K562 (cell line): ENCODE data around the gene SENP1. TPM values are rescaled to one million over a fixed set of nuclear protein-coding genes. Genes with fewer than 3 reads are reported as not detected.

Experiments
- ATAC-seq: fragments of 200-7000 bp; cut with Tn5 transposase; 3 replicates; pipeline ENCODE4 v1.9.1; 2020; ENCODE audit warnings: moderate library complexity
- BruUV-seq: library from RNA; stranded (reverse); fragments of 400-500 nt; replicated peaks from 2 replicates; lab custom pipeline; 2021; lab: Mats Ljungman, UMichigan
- CTCF ChIA-PET: fragments of 300-600 bp; formaldehyde crosslinking; extraction: SDS; loops from one replicate; lab custom pipeline; 2021; ENCODE audit warnings: low intra/inter-chr PET ratio; lab: Yijun Ruan, JAX
- POLR2A ChIA-PET: fragments of 300-600, 350-650 bp; sonication (Branson Sonifier 250); formaldehyde crosslinking; extraction: SDS; loops from one replicate; lab custom pipeline; 2021; ENCODE audit warnings: antibody characterized with exemption, inconsistent platforms; lab: Yijun Ruan, JAX
- DNase-seq, 4 experiments: peaks; one replicate each; pipeline versions ENCODE4 v3.0.0 to v3.0.0-alpha.2; 2011 to 2018; ENCODE audit warnings: low spot score in 3 of 4, mixed read lengths in 3 of 4; ENCODE audit errors: extremely low read depth in 1 of 4
- FAIRE-seq: peaks from 2 replicates; lab custom pipeline; 2011; peaks lifted over from hg19 to GRCh38; lab: Jason Lieb, UNC
- H2AFZ ChIP-seq: 2 replicates; pipeline ENCODE4 v1.6.0; 2011; ENCODE audit warnings: low read depth, low read length, control low read depth, inconsistent platforms
- H3K27ac ChIP-seq: fragments of 200-600 bp; 3 replicates; pipeline ENCODE4 v1.8.0; 2011; ENCODE audit warnings: low read depth, mild to moderate bottlenecking, control low read depth, inconsistent platforms, low read length, moderate library complexity, mixed read lengths; ENCODE audit errors: extremely low read depth
- H3K27me3 ChIP-seq, 2 experiments: fragments of 300-600 bp in 1 of 2; 2 replicates in 1 of 2; 3 replicates in 1 of 2; pipeline versions ENCODE4 v1.6.0 to v1.8.0; 2011; ENCODE audit warnings: inconsistent platforms in 2 of 2, low read length in 2 of 2, mild to moderate bottlenecking in 1 of 2, mixed read lengths in 1 of 2, moderate library complexity in 1 of 2; ENCODE audit not compliant: control insufficient read depth in 2 of 2, insufficient read depth in 2 of 2
- H3K36me3 ChIP-seq: fragments of 300-600 bp; 3 replicates; pipeline ENCODE4 v1.8.0; 2011; ENCODE audit warnings: mild to moderate bottlenecking, low read length, inconsistent platforms; ENCODE audit not compliant: control insufficient read depth, insufficient read depth
- H3K4me1 ChIP-seq, 2 experiments: fragments of 200-600 bp in 1 of 2; replicated peaks in 1 of 2; 2 replicates in 1 of 2; 3 replicates in 1 of 2; pipeline versions ENCODE4 v1.5.1 to v1.8.0; 2011; ENCODE audit warnings: inconsistent platforms in 2 of 2, low read length in 2 of 2, mild to moderate bottlenecking in 1 of 2, mixed read lengths in 1 of 2, moderate library complexity in 1 of 2; ENCODE audit not compliant: control insufficient read depth in 2 of 2, insufficient read depth in 2 of 2
- H3K4me2 ChIP-seq: 2 replicates; pipeline ENCODE4 v1.6.1; 2011; ENCODE audit warnings: low read length, control low read depth, inconsistent platforms, mixed read lengths; ENCODE audit not compliant: insufficient read depth
- H3K4me3 ChIP-seq: fragments of 200-600 bp; sonication (generic), shearing (Covaris generic); 2 replicates; pipeline ENCODE4 v1.5.1; 2016; ENCODE audit warnings: control low read depth, inconsistent platforms
- H3K79me2 ChIP-seq: fragments of 200-600 bp; 3 replicates; pipeline ENCODE4 v1.8.0; 2011; ENCODE audit warnings: low read length, inconsistent platforms; ENCODE audit not compliant: control insufficient read depth, insufficient read depth
- H3K9ac ChIP-seq, 2 experiments: 2 replicates each; pipeline versions ENCODE4 v1.6.0 to v1.6.1; 2011; ENCODE audit warnings: low read depth in 2 of 2, low read length in 2 of 2, control low read depth in 1 of 2, inconsistent platforms in 1 of 2, mild to moderate bottlenecking in 1 of 2, mixed read lengths in 1 of 2; ENCODE audit not compliant: insufficient read depth in 1 of 2
- H3K9me1 ChIP-seq: one replicate; pipeline ENCODE4 v1.6.0; 2011; ENCODE audit warnings: inconsistent platforms, mild to moderate bottlenecking, low read length, moderate library complexity; ENCODE audit not compliant: control insufficient read depth, insufficient read depth
- H3K9me3 ChIP-seq: replicated peaks from 2 replicates; pipeline ENCODE4 v1.5.1; 2011; ENCODE audit warnings: low read depth, low read length, inconsistent platforms; ENCODE audit not compliant: control insufficient read depth, insufficient read depth
- H4K20me1 ChIP-seq: replicated peaks from 2 replicates; pipeline ENCODE4 v1.6.1; 2011; ENCODE audit warnings: low read length, inconsistent platforms, mixed read lengths; ENCODE audit not compliant: control insufficient read depth, insufficient read depth
- BCOR ChIP-seq: fragments of 450-650 bp; IDR thresholded peaks from 2 replicates; pipeline ENCODE4 v1.6.1; 2016
- BDP1 ChIP-seq: IDR thresholded peaks from 3 replicates; pipeline ENCODE4 v1.6.1; 2011; ENCODE audit not compliant: insufficient read length, insufficient read depth
- BRD9 ChIP-seq: fragments of 450-650 bp; IDR thresholded peaks from 2 replicates; pipeline ENCODE4 v1.6.1; 2018; ENCODE audit warnings: low read depth; ENCODE audit not compliant: partially characterized antibody
- DACH1 ChIP-seq: fragments of 450-650 bp; IDR thresholded peaks from 2 replicates; pipeline ENCODE4 v1.6.1; 2018; ENCODE audit not compliant: partially characterized antibody
- MXI1 ChIP-seq: IDR thresholded peaks from 2 replicates; pipeline ENCODE4 v1.6.1; 2011; ENCODE audit warnings: low read depth, mild to moderate bottlenecking, improper control_type of control experiment, low read length
- PHB2 ChIP-seq: fragments of 450-650 bp; IDR thresholded peaks from 2 replicates; pipeline ENCODE4 v1.6.1; 2017; ENCODE audit warnings: low read depth
- PYGO2 ChIP-seq: fragments of 450-650 bp; IDR thresholded peaks from 2 replicates; pipeline ENCODE4 v1.6.1; 2016; ENCODE audit warnings: mild to moderate bottlenecking, missing genetic modification characterization, moderate library complexity, missing compliant biosample characterization
- SP2 ChIP-seq: IDR thresholded peaks from 2 replicates; pipeline ENCODE4 v1.6.1; 2011; ENCODE audit warnings: mild to moderate bottlenecking, low read depth, low read length, moderate library complexity; ENCODE audit not compliant: poor library complexity, severe bottlenecking; ENCODE audit errors: extremely low read depth
- ZNF311 ChIP-seq: fragments of 250-450 bp; sonication (Bioruptor Pico); IDR thresholded peaks from 2 replicates; pipeline ENCODE4 v1.4.0; 2020; ENCODE audit warnings: mild to moderate bottlenecking, moderate library complexity
- WGBS: fragments of 100-300 bp; shearing (Covaris generic); methylation state at CpG from one replicate; pipeline ENCODE4 v1.1.6; 2016; ENCODE audit warnings: low coverage, mixed read lengths; ENCODE audit not compliant: insufficient coverage; ENCODE audit errors: missing lambda C conversion rate; 5-methylcytosine and 5-hydroxymethylcytosine counted together
- in situ Hi-C: fragments of 300-500 bp; cut with MboI; formaldehyde crosslinking; loops from 4 replicates; pipeline ENCODE4 v1.15.0; 2018; ENCODE audit warnings: inconsistent platforms, mixed read lengths
- intact Hi-C: fragments of 100-400 bp; cut with micrococcal nuclease; formaldehyde crosslinking; loops from 2 replicates; pipeline ENCODE4 v1.14.2; 2022
- polyA plus RNA-seq, 8 experiments: library from polyadenylated mRNA; depleted of rRNA in 4 of 8; stranded (reverse) in 5 of 8; unstranded in 3 of 8; fragments of >200 nt; fragmentation: Nextera tagmentation in 2 of 8; fragmentation: Illumina TruSeq in 1 of 8; extraction: Ambion mirVana in 2 of 8; extraction: Trizol in 1 of 8; gene quantifications; 2 replicates each; pipeline versions ENCODE4 v1.2.1 to v1.2.3, GENCODE V29; 2011 to 2014; ENCODE audit warnings: inconsistent platforms in 1 of 8, missing spikeins in 1 of 8
- total RNA-seq, 7 experiments: library from RNA; depleted of rRNA in 6 of 7; stranded (reverse); fragments of >200 nt in 6 of 7; fragmentation: Illumina TruSeq in 2 of 7; extraction: Trizol in 2 of 7; gene quantifications; 2 replicates each; pipeline versions ENCODE4 v1.2.1 to v1.2.3, GENCODE V29; 2011 to 2021; ENCODE audit warnings: low replicate concordance in 1 of 7
- TF ChIP-seq, protein P1 (sequence below): fragments of 450-650 bp; IDR thresholded peaks from 2 replicates; pipeline ENCODE4 v1.6.1; 2018; ENCODE audit not compliant: partially characterized antibody
- TF ChIP-seq, protein P2 (sequence below): sonication (generic); formaldehyde crosslinking; IDR thresholded peaks from 2 replicates; pipeline ENCODE4 v1.8.1; 2023; ENCODE audit warnings: mild to moderate bottlenecking, missing genetic modification reagents, moderate library complexity

Gene SENP1
- total and polyA plus RNA-seq, 9 of the 15 experiments (the other 6 are each of a cell fraction or from before 2014, with no cell fraction given), result 15.5 to 59.0 (median 36.3) TPM

DNA sequence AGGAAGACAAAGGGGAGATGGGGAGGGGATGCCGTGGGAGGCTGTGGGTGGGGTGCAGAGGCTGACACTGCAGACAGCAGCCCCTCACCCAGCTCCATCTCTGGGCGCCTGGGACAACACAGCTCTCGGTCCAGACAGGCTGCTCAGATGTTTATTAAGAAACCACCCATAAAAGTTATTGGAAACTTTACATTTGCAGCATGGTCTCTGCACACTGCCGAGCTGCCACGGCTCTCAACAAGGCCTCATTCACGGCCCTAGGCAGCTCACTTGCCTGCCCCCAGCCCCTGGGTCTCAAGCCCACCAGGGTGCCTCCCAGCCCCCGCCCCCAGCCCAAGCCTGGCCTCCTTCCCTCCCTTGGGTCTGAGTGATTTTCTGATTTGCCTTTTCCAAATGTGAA is 80.6 kb downstream of the SENP1 start (continued):
- TF ChIP-seq, protein P1, sequence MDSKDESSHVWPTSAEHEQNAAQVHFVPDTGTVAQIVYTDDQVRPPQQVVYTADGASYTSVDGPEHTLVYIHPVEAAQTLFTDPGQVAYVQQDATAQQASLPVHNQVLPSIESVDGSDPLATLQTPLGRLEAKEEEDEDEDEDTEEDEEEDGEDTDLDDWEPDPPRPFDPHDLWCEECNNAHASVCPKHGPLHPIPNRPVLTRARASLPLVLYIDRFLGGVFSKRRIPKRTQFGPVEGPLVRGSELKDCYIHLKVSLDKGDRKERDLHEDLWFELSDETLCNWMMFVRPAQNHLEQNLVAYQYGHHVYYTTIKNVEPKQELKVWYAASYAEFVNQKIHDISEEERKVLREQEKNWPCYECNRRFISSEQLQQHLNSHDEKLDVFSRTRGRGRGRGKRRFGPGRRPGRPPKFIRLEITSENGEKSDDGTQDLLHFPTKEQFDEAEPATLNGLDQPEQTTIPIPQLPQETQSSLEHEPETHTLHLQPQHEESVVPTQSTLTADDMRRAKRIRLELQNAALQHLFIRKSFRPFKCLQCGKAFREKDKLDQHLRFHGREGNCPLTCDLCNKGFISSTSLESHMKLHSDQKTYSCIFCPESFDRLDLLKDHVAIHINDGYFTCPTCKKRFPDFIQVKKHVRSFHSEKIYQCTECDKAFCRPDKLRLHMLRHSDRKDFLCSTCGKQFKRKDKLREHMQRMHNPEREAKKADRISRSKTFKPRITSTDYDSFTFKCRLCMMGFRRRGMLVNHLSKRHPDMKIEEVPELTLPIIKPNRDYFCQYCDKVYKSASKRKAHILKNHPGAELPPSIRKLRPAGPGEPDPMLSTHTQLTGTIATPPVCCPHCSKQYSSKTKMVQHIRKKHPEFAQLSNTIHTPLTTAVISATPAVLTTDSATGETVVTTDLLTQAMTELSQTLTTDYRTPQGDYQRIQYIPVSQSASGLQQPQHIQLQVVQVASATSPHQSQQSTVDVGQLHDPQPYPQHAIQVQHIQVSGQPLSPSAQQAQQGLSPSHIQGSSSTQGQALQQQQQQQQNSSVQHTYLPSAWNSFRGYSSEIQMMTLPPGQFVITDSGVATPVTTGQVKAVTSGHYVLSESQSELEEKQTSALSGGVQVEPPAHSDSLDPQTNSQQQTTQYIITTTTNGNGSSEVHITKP, result no peak
- TF ChIP-seq BDP1 (no peak), MXI1 (no peak)

- ChIA-PET CTCF (no interaction called here), POLR2A (interaction anchor here (1.4 kb wide), 1 partner anchor 9 kb away, joined by 4 read pairs; no protein-coding TSS in a partner anchor)
- Histone ChIP-seq H3K4me3 (no peak overlapping the region), H2AFZ (no peak overlapping the region), H3K27ac (no peak overlapping the region), H3K9me1 (no peaks in the 10 kb centered on the region), H4K20me1 (no peaks in the 10 kb centered on the region), H3K36me3 (no peaks in the 10 kb centered on the region), H3K9me3 (no peaks in the 10 kb centered on the region), H3K79me2 (no peaks in the 10 kb centered on the region), H3K4me1 (peaks cover 4 to 7% of the 10 kb centered on the region in 2 experiments; a peak in 3 of 5 replicates), H3K9ac (no peak overlapping the region), H3K4me2 (no peak overlapping the region), H3K27me3 (peaks cover 10 to 18% of the 10 kb centered on the region in 2 experiments)
- intact Hi-C loops (no loop called here), in situ Hi-C loops (no loop called here)
- TF ChIP-seq PYGO2 (tag), result no peak
- TF ChIP-seq ZNF311, result no peak
- TF ChIP-seq PHB2, result no peak
- TF ChIP-seq BRD9, result no peak
- no peak for TF ChIP-seq DACH1
- TF ChIP-seq BCOR, result no peak
- TF ChIP-seq, protein P2, sequence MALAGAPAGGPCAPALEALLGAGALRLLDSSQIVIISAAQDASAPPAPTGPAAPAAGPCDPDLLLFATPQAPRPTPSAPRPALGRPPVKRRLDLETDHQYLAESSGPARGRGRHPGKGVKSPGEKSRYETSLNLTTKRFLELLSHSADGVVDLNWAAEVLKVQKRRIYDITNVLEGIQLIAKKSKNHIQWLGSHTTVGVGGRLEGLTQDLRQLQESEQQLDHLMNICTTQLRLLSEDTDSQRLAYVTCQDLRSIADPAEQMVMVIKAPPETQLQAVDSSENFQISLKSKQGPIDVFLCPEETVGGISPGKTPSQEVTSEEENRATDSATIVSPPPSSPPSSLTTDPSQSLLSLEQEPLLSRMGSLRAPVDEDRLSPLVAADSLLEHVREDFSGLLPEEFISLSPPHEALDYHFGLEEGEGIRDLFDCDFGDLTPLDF (CRISPR knock-in tag), result no peak
- TF ChIP-seq SP2, result no peak
- ATAC-seq, result no peak
- WGBS, result 10% methylated on average over 9 of the region's 9 CpGs
- DNase-seq, result no peak
- no TSS peak for BruUV-seq
- FAIRE-seq, result peak; percentile 59
Observed at GRCh38 chr12:48024735-48025134, 81.1 kb downstream of the SENP1 start.
